UCSD-AML1 (cell line): ENCODE measurements around the gene KCNK5.

ENCODE experiments used
- DNase-seq: peaks from one replicate; lab custom pipeline; 2025; ENCODE audit not compliant: unreplicated experiment; lab: John Stamatoyannopoulos, UW

The KCNK5 gene

GRCh38 chr6:39143238-39143930, 85.9 kb downstream of the KCNK5 start:
- no peak for DNase-seq

- DNase-seq, result no peak
Observed at GRCh38 chr6:39140556-39141167, 88.6 kb downstream of the KCNK5 start.
